NCI-H128 (cell line): ENCODE measurements around the gene EIPR1.
"Not testable (repeated sequence)": the region's sequence is repeated elsewhere in the genome, so short reads cannot be mapped to it uniquely, and the experiment has no call there.

Source experiments
- DNase-seq: peaks from one replicate; lab custom pipeline; 2025; ENCODE audit not compliant: unreplicated experiment; lab: John Stamatoyannopoulos, UW

EIPR1 gene

GRCh38 chr2:3361518-3362389, 15.9 kb downstream of the EIPR1 start:
- DNase-seq = no peak

GRCh38 chr2:3357926-3358325, 19.7 kb downstream of the EIPR1 start:
- no peak for DNase-seq

GRCh38 chr2:3357446-3357845, 20.2 kb downstream of the EIPR1 start:
- not testable (repeated sequence) for DNase-seq

- no peak for DNase-seq
These were observed 20.8 kb downstream of the EIPR1 start for GRCh38 chr2:3356799-3357198.

DNA sequence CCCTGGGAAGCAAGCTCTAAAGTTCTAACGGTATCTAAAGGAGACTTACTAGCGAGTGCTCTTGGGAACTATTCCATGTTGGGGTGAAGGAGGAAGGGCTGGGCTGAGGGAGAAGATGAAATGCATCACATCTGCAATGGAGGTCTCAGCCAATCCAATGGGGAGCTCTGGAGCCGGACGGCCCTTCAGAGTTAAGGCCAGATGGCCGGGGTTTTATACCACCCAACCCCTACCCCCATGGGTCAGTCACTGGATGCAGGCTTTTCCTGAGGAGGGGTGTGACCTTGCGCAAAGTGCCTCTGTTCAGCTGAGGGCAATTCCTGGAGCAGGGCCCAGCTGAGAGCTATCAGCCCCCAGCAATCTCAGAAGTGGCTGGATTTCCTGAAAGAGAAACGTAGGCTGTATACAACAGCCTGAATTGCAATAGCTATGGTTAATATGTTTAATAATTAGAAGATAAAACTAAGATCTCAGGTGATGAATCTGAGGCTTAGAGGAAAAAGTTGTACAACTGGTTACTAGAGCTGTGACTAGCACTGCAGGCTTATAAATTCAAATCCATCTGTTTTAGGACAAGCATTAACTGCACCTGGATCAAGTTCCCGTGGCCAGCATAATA, 21.6 kb downstream of the EIPR1 start:
- no peak for DNase-seq

- peak; percentile 8 for DNase-seq
These were observed 22.6 kb downstream of the EIPR1 start for GRCh38 chr2:3354986-3355385.

- DNase-seq = peak; percentile 45
These were observed 28.4 kb downstream of the EIPR1 start for GRCh38 chr2:3349211-3349693.

GRCh38 chr2:3348767-3349166, 28.9 kb downstream of the EIPR1 start:
- DNase-seq = no peak

DNA sequence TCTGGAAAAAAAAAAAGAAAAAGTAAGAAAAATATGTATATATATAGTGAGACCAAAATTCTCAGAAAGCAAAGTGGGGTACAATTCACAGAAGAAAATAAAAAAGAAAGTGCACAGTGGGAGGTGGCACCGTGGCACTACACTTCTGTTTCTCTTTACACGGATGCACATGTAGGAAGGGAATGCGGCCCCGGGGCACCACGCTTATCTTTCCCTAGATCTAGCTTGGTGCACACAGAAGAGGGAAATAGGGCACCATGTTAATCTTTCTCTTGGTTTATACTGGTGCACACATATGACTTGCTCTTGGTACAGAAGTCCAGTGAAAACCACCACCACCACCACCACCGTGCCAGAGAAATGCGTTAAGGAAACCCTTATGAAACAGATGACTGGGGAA, 32.0 kb downstream of the EIPR1 start:
- DNase-seq = no peak

DNA sequence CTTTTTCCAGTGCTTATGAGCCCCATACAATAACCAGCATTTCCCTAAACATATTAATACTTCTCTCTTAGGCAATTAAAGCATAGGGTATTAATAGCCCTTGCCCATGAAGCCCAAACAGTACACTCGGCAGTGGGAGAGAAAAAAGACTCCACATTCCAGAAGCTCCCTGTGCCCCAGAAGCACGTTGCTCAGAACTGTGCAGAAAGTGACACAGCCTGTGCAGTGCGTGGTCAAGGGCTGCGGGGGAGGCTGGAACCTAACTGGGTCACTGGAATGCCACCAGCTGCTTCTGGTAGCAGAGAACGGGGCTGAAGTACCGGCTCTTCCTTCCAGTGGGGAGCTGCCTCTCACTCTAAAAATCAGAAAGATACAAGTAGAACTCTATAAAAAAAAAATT, 32.7 kb downstream of the EIPR1 start:
- no peak for DNase-seq

DNA sequence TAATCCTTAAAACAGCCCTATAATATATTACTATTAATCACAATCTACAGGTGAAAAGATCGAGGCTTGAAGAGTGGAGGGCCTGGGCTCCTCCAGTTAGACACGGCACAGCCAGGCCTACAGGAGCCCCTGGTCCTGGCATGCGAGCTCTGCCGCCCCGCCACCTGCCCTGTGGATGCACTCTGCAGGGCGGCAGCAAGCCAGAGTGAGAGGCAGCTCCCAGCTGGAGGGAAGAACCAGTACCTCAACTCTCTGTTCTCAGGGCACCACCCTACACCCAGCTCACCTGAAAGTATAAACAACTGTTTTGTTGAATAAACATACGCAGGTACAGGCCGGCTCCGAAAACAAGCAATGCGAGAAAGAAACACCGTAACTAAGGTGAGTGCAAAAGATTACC, 34.6 kb downstream of the EIPR1 start:
- DNase-seq = no peak

GRCh38 chr2:3342324-3342723, 35.3 kb downstream of the EIPR1 start:
- DNase-seq = no peak

- DNase-seq = no peak
These were observed 36.3 kb downstream of the EIPR1 start for GRCh38 chr2:3341336-3341735.

DNA sequence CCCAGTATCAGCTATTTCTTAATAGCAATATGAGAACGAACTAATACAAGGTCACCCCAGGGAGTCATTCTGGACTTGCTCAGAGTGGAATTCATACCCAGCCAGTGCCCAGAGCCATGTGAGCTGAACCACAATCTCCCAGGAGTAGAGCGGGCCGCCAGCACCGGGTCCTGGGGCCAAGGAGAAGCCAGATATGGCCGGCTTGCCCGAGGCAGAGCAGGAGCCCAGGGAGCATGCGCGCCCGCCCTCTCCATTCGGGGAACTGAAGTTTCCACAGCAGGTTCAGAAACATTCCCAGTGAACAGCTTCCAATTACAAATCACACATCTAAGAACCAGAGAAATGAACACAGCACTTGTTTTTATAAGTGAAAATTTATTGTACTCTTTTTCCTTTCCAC, 37.5 kb downstream of the EIPR1 start:
- no peak for DNase-seq

- no peak for DNase-seq
These were observed 39.3 kb downstream of the EIPR1 start for GRCh38 chr2:3338340-3338739.

GRCh38 chr2:3336844-3337243, 40.8 kb downstream of the EIPR1 start:
- DNase-seq = no peak

- DNase-seq = no peak
These were observed 42.9 kb downstream of the EIPR1 start for GRCh38 chr2:3334392-3335345.

GRCh38 chr2:3332133-3332532, 45.5 kb downstream of the EIPR1 start:
- no peak for DNase-seq

DNA sequence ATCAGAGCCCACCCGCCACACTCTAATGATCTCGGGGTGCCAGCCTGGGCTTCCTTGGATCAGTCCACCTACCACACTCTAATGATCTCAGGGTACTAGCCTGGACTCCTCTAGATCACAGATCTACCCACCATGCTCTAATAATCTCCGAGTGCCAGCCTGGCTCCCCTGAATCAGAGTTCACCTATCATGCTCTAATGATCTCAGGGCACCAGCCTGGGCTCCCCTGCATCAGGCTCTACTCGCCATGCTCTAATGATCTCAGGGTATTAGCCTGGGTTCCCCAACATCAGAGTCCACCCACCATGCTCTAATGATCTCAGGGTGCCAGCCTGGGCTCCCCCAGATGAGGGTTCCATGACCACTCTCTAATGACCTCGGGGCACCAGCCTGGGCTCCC, 48.1 kb downstream of the EIPR1 start:
- no peak for DNase-seq

DNA sequence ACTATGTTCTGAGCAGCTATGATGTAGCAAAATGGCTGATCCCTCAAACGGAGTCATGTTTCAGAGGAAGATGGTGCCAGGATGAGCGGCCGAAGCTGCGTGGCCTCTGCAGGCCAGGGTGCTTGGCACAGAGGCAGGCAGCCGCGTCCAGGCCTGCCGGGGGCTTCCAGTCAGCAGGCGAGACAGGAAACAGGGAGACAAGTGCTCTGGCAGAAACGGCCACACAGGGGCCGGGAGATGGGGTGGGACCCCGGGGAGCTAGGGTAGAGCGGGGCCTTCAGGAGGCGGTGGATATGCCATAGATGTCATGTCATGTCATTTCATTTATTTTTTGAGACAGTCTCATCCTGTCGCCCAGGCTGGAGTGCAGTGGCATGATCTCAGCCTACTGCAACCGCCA, 50.7 kb downstream of the EIPR1 start:
- no peak for DNase-seq

DNA sequence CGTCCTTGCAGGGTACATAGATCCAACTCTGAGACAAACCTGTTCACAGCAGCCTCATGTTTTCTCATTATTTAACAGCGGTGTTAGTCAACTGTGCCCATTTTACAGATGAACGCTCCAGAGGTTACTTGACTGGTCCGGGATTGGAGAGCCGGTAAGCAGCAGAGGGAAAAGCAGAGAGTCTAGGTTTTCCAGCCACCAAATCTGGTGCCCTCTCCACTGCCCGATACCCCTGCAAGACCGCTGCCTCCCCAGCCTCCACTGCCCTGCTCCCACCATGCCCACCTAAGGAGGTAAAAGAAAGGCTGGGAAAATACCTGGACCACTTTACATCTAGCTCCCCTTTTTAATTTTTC, 51.5 kb downstream of the EIPR1 start:
- DNase-seq = no peak
